Measurements from ENCODE around the gene ADAMTSL5. TPM values are rescaled to one million over a fixed set of nuclear protein-coding genes. Genes with fewer than 3 reads are reported as not detected.

Gene ADAMTSL5
- total and polyA plus RNA-seq, 2 of the 13 experiments (the other 11 are each of a cell fraction or from before 2014, with no cell fraction given) = 0.60 to 2.7 TPM

DNA sequence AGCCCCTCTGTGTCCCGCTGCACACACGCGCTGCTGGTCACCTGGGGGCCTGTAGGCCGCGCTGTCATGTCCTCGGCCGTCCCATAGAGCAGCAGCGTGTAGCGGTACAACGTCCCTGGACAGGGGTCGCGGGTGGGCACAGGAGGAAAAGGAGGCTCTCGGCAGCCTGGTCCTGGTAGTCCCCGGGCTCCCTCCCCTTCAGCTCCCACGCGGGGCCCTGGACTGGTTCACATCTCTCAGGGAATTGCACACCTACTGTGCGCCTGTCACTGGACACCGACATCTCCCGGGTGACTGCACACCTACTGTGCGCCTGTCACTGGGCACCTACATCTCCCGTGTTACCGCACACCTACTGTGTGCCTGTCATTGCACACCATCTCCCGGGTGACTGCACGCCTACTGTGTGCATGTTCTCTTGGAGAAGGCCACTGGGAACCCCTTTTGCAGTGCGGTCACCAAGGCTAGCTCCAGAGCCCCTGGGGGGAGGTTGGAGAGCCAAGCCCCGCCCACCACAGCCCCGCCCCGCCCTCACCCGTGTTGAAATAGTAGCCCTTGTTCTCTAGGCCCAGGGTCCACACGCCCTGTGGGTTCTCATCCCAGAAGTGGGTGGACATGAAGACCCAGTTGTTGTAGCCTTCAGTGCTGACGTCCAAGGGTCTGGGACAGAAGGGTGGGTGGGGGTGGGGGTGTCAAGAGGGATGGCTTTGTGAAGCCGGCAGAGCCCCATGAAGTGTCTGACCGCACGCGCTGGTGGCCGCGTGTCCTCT lies 30.3 kb downstream of the ADAMTSL5 start (continued):
- TF ChIP-seq, protein P1, sequence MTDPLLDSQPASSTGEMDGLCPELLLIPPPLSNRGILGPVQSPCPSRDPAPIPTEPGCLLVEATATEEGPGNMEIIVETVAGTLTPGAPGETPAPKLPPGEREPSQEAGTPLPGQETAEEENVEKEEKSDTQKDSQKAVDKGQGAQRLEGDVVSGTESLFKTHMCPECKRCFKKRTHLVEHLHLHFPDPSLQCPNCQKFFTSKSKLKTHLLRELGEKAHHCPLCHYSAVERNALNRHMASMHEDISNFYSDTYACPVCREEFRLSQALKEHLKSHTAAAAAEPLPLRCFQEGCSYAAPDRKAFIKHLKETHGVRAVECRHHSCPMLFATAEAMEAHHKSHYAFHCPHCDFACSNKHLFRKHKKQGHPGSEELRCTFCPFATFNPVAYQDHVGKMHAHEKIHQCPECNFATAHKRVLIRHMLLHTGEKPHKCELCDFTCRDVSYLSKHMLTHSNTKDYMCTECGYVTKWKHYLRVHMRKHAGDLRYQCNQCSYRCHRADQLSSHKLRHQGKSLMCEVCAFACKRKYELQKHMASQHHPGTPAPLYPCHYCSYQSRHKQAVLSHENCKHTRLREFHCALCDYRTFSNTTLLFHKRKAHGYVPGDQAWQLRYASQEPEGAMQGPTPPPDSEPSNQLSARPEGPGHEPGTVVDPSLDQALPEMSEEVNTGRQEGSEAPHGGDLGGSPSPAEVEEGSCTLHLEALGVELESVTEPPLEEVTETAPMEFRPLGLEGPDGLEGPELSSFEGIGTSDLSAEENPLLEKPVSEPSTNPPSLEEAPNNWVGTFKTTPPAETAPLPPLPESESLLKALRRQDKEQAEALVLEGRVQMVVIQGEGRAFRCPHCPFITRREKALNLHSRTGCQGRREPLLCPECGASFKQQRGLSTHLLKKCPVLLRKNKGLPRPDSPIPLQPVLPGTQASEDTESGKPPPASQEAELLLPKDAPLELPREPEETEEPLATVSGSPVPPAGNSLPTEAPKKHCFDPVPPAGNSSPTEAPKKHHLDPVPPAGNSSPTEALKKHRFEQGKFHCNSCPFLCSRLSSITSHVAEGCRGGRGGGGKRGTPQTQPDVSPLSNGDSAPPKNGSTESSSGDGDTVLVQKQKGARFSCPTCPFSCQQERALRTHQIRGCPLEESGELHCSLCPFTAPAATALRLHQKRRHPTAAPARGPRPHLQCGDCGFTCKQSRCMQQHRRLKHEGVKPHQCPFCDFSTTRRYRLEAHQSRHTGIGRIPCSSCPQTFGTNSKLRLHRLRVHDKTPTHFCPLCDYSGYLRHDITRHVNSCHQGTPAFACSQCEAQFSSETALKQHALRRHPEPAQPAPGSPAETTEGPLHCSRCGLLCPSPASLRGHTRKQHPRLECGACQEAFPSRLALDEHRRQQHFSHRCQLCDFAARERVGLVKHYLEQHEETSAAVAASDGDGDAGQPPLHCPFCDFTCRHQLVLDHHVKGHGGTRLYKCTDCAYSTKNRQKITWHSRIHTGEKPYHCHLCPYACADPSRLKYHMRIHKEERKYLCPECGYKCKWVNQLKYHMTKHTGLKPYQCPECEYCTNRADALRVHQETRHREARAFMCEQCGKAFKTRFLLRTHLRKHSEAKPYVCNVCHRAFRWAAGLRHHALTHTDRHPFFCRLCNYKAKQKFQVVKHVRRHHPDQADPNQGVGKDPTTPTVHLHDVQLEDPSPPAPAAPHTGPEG (CRISPR knock-in tag; IDR thresholded peaks at IDR 0.05) = no peak
- TF ChIP-seq SOX13 (IDR thresholded peaks at IDR 0.05) = no peak
- TF ChIP-seq SOX13 (CRISPR knock-in tag; conservative IDR thresholded peaks at IDR 0.05 in 1 of 2, IDR thresholded peaks at IDR 0.05 in 1 of 2) = no peak
- TF ChIP-seq CBX1 (IDR thresholded peaks at IDR 0.05; ENCODE audit: low read depth) = no peak
- TF ChIP-seq, protein P2, sequence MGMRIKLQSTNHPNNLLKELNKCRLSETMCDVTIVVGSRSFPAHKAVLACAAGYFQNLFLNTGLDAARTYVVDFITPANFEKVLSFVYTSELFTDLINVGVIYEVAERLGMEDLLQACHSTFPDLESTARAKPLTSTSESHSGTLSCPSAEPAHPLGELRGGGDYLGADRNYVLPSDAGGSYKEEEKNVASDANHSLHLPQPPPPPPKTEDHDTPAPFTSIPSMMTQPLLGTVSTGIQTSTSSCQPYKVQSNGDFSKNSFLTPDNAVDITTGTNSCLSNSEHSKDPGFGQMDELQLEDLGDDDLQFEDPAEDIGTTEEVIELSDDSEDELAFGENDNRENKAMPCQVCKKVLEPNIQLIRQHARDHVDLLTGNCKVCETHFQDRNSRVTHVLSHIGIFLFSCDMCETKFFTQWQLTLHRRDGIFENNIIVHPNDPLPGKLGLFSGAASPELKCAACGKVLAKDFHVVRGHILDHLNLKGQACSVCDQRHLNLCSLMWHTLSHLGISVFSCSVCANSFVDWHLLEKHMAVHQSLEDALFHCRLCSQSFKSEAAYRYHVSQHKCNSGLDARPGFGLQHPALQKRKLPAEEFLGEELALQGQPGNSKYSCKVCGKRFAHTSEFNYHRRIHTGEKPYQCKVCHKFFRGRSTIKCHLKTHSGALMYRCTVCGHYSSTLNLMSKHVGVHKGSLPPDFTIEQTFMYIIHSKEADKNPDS (CRISPR knock-in tag; IDR thresholded peaks at IDR 0.05) = no peak
- TF ChIP-seq, protein P3, sequence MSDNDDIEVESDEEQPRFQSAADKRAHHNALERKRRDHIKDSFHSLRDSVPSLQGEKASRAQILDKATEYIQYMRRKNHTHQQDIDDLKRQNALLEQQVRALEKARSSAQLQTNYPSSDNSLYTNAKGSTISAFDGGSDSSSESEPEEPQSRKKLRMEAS (IDR thresholded peaks at IDR 0.05) = no peak
- TF ChIP-seq TEAD2 (CRISPR knock-in tag; IDR thresholded peaks at IDR 0.05) = no peak
- no peak for TF ChIP-seq U2AF2 (IDR thresholded peaks at IDR 0.05; ENCODE audit: low read depth, low read length)
- no peak for TF ChIP-seq ZNF761 (CRISPR knock-in tag; conservative IDR thresholded peaks at IDR 0.05)
- TF ChIP-seq, protein P4, sequence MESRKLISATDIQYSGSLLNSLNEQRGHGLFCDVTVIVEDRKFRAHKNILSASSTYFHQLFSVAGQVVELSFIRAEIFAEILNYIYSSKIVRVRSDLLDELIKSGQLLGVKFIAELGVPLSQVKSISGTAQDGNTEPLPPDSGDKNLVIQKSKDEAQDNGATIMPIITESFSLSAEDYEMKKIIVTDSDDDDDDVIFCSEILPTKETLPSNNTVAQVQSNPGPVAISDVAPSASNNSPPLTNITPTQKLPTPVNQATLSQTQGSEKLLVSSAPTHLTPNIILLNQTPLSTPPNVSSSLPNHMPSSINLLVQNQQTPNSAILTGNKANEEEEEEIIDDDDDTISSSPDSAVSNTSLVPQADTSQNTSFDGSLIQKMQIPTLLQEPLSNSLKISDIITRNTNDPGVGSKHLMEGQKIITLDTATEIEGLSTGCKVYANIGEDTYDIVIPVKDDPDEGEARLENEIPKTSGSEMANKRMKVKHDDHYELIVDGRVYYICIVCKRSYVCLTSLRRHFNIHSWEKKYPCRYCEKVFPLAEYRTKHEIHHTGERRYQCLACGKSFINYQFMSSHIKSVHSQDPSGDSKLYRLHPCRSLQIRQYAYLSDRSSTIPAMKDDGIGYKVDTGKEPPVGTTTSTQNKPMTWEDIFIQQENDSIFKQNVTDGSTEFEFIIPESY (CRISPR knock-in tag; IDR thresholded peaks at IDR 0.05) = peak; percentile 98
- TF ChIP-seq ZNF713 (CRISPR knock-in tag; IDR thresholded peaks at IDR 0.05) = no peak
- TF ChIP-seq, protein P5, sequence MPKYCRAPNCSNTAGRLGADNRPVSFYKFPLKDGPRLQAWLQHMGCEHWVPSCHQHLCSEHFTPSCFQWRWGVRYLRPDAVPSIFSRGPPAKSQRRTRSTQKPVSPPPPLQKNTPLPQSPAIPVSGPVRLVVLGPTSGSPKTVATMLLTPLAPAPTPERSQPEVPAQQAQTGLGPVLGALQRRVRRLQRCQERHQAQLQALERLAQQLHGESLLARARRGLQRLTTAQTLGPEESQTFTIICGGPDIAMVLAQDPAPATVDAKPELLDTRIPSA (CRISPR knock-in tag; IDR thresholded peaks at IDR 0.05; ENCODE audit: borderline replicate concordance) = no peak
- no peak for TF ChIP-seq ZNF607 (CRISPR knock-in tag; IDR thresholded peaks at IDR 0.05; ENCODE audit: borderline replicate concordance)
- no peak for TF ChIP-seq ATF1 (CRISPR knock-in tag; IDR thresholded peaks at IDR 0.05)
- TF ChIP-seq ZNF180 (CRISPR knock-in tag; IDR thresholded peaks at IDR 0.05; ENCODE audit: borderline replicate concordance, low read depth) = no peak
- TF ChIP-seq, protein P6, sequence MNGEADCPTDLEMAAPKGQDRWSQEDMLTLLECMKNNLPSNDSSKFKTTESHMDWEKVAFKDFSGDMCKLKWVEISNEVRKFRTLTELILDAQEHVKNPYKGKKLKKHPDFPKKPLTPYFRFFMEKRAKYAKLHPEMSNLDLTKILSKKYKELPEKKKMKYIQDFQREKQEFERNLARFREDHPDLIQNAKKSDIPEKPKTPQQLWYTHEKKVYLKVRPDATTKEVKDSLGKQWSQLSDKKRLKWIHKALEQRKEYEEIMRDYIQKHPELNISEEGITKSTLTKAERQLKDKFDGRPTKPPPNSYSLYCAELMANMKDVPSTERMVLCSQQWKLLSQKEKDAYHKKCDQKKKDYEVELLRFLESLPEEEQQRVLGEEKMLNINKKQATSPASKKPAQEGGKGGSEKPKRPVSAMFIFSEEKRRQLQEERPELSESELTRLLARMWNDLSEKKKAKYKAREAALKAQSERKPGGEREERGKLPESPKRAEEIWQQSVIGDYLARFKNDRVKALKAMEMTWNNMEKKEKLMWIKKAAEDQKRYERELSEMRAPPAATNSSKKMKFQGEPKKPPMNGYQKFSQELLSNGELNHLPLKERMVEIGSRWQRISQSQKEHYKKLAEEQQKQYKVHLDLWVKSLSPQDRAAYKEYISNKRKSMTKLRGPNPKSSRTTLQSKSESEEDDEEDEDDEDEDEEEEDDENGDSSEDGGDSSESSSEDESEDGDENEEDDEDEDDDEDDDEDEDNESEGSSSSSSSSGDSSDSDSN (CRISPR knock-in tag; IDR thresholded peaks at IDR 0.05) = no peak

All from HepG2 (cell line).